Cardiac septum (tissue), 1 donor: Measurements from ENCODE around the gene MYOM3. TPM values are rescaled to one million over a fixed set of nuclear protein-coding genes. Genes with fewer than 3 reads are reported as not detected.

Experiments
- DNase-seq: peaks from one replicate; pipeline ENCODE4 v3.0.0-alpha.2; 2020; ENCODE audit warnings: low spot score
- intact Hi-C: fragments of 100-400 bp; cut with DNase I; formaldehyde crosslinking; loops from one replicate; pipeline ENCODE4 v1.14.0; 2022
- total RNA-seq: library from RNA; stranded (reverse); fragmentation: NEBNext Ultra II Directional; extraction: Animal tissue kit (Norgen Biotek cat#: 25700); gene quantifications from one replicate; pipeline ENCODE4 v1.2.1, GENCODE V29; 2021
- donor health status: DM: no; HTN: no; CAD: no.

MYOM3 gene
- total RNA-seq, 1 donor from 2014 or later, result 249 TPM

- intact Hi-C loops, result no loop called here
- no peak for DNase-seq
Observed at GRCh38 chr1:24085546-24085945, 26.4 kb downstream of the MYOM3 start.

GRCh38 chr1:24085007-24085406, 26.9 kb downstream of the MYOM3 start:
- DNase-seq, result no peak
- intact Hi-C loops, result no loop called here

GRCh38 chr1:24084050-24084449, 27.9 kb downstream of the MYOM3 start:
- intact Hi-C loops, result no loop called here
- no peak for DNase-seq

GRCh38 chr1:24082372-24082771, 29.6 kb downstream of the MYOM3 start:
- intact Hi-C loops, result no loop called here
- DNase-seq, result no peak

GRCh38 chr1:24081190-24081589, 30.7 kb downstream of the MYOM3 start:
- intact Hi-C loops, result no loop called here
- DNase-seq, result no peak

GRCh38 chr1:24080131-24080530, 31.8 kb downstream of the MYOM3 start:
- intact Hi-C loops, result no loop called here
- DNase-seq, result peak; percentile 84

GRCh38 chr1:24077278-24077978, 34.5 kb downstream of the MYOM3 start:
- DNase-seq, result no peak
- intact Hi-C loops, result loop anchor here (2.0 to 10.0 kb wide), 2 partner anchors 33 to 317 kb away; no protein-coding TSS in a partner anchor

GRCh38 chr1:24075946-24076345, 36.0 kb downstream of the MYOM3 start:
- no peak for DNase-seq
- intact Hi-C loops, result loop anchor here (2.0 to 10.0 kb wide), 2 partner anchors 35 to 319 kb away; no protein-coding TSS in a partner anchor

GRCh38 chr1:24075590-24075854, 36.4 kb downstream of the MYOM3 start:
- intact Hi-C loops, result loop anchor here (10.0 kb wide), 1 partner anchor 319 kb away; no protein-coding TSS in a partner anchor
- no peak for DNase-seq

GRCh38 chr1:24074817-24075589, 36.9 kb downstream of the MYOM3 start:
- DNase-seq, result no peak
- intact Hi-C loops, result loop anchor here (5.0 to 10.0 kb wide), 2 partner anchors 77 to 320 kb away; no protein-coding TSS in a partner anchor

- intact Hi-C loops, result loop anchor here (5.0 to 10.0 kb wide), 2 partner anchors 78 to 321 kb away; no protein-coding TSS in a partner anchor
- DNase-seq, result no peak
Observed at GRCh38 chr1:24074196-24074595, 37.7 kb downstream of the MYOM3 start.

- no peak for DNase-seq
- intact Hi-C loops, result loop anchor here (5.0 to 10.0 kb wide), 2 partner anchors 80 to 323 kb away; no protein-coding TSS in a partner anchor
Observed at GRCh38 chr1:24071941-24072340, 40.0 kb downstream of the MYOM3 start.

GRCh38 chr1:24070821-24071393, 41.0 kb downstream of the MYOM3 start:
- peak; percentile 83 for DNase-seq
- intact Hi-C loops, result loop anchor here (5.0 to 10.0 kb wide), 2 partner anchors 81 to 324 kb away; no protein-coding TSS in a partner anchor

- intact Hi-C loops, result loop anchor here (5.0 to 10.0 kb wide), 2 partner anchors 82 to 325 kb away; no protein-coding TSS in a partner anchor
- no peak for DNase-seq
Observed at GRCh38 chr1:24069817-24070216, 42.1 kb downstream of the MYOM3 start.

- intact Hi-C loops, result no loop called here
- no peak for DNase-seq
Observed at GRCh38 chr1:24067978-24068377, 44.0 kb downstream of the MYOM3 start.

GRCh38 chr1:24065304-24065703, 46.6 kb downstream of the MYOM3 start:
- intact Hi-C loops, result no loop called here
- DNase-seq, result no peak

- intact Hi-C loops, result no loop called here
- DNase-seq, result no peak
Observed at GRCh38 chr1:24062221-24062620, 49.7 kb downstream of the MYOM3 start.

- no peak for DNase-seq
- intact Hi-C loops, result no loop called here
Observed at GRCh38 chr1:24060482-24060881, 51.5 kb downstream of the MYOM3 start.

- intact Hi-C loops, result no loop called here
- DNase-seq, result peak; percentile 60
Observed at GRCh38 chr1:24058671-24059455, 53.1 kb downstream of the MYOM3 start.

GRCh38 chr1:24057171-24057570, 54.8 kb downstream of the MYOM3 start:
- intact Hi-C loops, result no loop called here
- no peak for DNase-seq
